Prostate gland (tissue), 2 donors: ENCODE data around the gene ZSWIM6. TPM values are rescaled to one million over a fixed set of nuclear protein-coding genes. Genes with fewer than 3 reads are reported as not detected.

ENCODE experiments used
- DNase-seq: peaks from one replicate; pipeline ENCODE4 v3.0.0-alpha.2; 2019; ENCODE audit warnings: low spot score
- H3K27ac ChIP-seq, 2 donors: fragments of 200-600 bp; sonication (generic); 2 replicates each; pipeline ENCODE4 v1.5.1; 2017 to 2019
- H3K27me3 ChIP-seq: fragments of 200-600 bp; sonication (generic); replicated peaks from 2 replicates; pipeline ENCODE4 v1.5.1; 2019; ENCODE audit not compliant: insufficient read depth
- H3K36me3 ChIP-seq, 2 donors: fragments of 200-600 bp; sonication (generic); 1 replicate in 1 of 2; 2 replicates in 1 of 2; pipeline versions ENCODE4 v1.5.1 to v1.8.1; 2017 to 2019
- H3K4me1 ChIP-seq: fragments of 200-600 bp; sonication (generic); replicated peaks from 2 replicates; pipeline ENCODE4 v1.5.1; 2019
- H3K4me3 ChIP-seq, 2 donors: fragments of 200-600 bp; sonication (generic); 2 replicates each; pipeline ENCODE4 v1.5.1; 2017 to 2019
- H3K9me3 ChIP-seq: fragments of 200-600 bp; sonication (generic); 2 replicates; pipeline ENCODE4 v1.5.1; 2017
- POLR2A ChIP-seq: fragments of 450-650 bp; IDR thresholded peaks from one replicate; pipeline ENCODE4 v1.6.1; 2016; ENCODE audit warnings: antibody characterized with exemption, mild to moderate bottlenecking
- POLR2AphosphoS5 ChIP-seq: sonication (generic); formaldehyde crosslinking; IDR thresholded peaks from one replicate; pipeline ENCODE4 v1.6.1; 2017; ENCODE audit warnings: antibody characterized with exemption
- WGBS: methylation state at CpG from one replicate; pipeline ENCODE4 v1.1.5; 2018; 5-methylcytosine and 5-hydroxymethylcytosine counted together
- intact Hi-C: fragments of 100-400 bp; cut with DNase I; formaldehyde crosslinking; loops from one replicate; pipeline ENCODE4 v1.14.2; 2022
- total RNA-seq, 2 donors: library from RNA; depleted of rRNA; stranded (reverse); fragments of >200 nt; gene quantifications; one replicate each; pipeline ENCODE4 v1.1.0, GENCODE V29; 2016
- TF ChIP-seq, protein P1 (sequence below), 4 experiments: fragments of 200-600 bp in 2 of 4; fragments of 450-650 bp in 2 of 4; sonication (generic) in 2 of 4; IDR thresholded peaks; 1 replicate in 3 of 4; 2 replicates in 1 of 4; pipeline ENCODE4 v1.5.1; 2016 to 2019; ENCODE audit warnings: antibody characterized with exemption in 4 of 4, mild to moderate bottlenecking in 2 of 4, moderate library complexity in 2 of 4

Gene ZSWIM6
- total RNA-seq, 2 donors from 2014 or later, result 8.7 to 13.7 TPM

- intact Hi-C loops, result no loop called here
- 52% methylated on average over 4 of the region's 4 CpGs for WGBS
- Histone ChIP-seq H3K4me1 (peaks cover 6% of the 10 kb centered on the region), H3K27ac (no peak overlapping the region), H3K36me3 (no peaks in the 10 kb centered on the region), H3K9me3 (no peaks in the 10 kb centered on the region), H3K4me3 (no peak overlapping the region), H3K27me3 (no peaks in the 10 kb centered on the region)
- no peak for TF ChIP-seq POLR2AphosphoS5
- TF ChIP-seq, protein P1, sequence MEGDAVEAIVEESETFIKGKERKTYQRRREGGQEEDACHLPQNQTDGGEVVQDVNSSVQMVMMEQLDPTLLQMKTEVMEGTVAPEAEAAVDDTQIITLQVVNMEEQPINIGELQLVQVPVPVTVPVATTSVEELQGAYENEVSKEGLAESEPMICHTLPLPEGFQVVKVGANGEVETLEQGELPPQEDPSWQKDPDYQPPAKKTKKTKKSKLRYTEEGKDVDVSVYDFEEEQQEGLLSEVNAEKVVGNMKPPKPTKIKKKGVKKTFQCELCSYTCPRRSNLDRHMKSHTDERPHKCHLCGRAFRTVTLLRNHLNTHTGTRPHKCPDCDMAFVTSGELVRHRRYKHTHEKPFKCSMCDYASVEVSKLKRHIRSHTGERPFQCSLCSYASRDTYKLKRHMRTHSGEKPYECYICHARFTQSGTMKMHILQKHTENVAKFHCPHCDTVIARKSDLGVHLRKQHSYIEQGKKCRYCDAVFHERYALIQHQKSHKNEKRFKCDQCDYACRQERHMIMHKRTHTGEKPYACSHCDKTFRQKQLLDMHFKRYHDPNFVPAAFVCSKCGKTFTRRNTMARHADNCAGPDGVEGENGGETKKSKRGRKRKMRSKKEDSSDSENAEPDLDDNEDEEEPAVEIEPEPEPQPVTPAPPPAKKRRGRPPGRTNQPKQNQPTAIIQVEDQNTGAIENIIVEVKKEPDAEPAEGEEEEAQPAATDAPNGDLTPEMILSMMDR (IDR thresholded peaks at IDR 0.05), result no peak
- TF ChIP-seq POLR2A, result no peak
- DNase-seq, result no peak
Observed at GRCh38 chr5:61479850-61480614, 148.0 kb downstream of the ZSWIM6 start.

DNA sequence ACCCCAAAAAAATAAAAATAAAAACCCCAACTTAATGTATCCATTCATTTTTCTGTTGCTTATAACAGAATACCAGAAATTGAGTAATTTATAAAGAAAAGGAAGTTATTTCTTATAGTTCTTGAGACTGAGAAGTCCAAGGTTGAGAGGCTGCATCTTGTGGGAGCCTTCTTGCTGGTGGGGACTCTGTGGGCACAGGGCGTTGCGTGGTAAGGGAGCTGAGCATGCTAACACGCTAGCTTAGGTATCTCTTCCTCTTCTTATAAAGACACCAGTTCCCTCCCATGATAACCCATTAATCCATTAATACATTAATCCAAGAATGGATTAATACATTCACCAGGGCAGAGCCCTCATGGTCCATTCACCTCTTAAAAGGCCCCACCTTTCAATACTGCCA is 150.9 kb downstream of the ZSWIM6 start:
- Histone ChIP-seq H3K27me3 (no peaks in the 10 kb centered on the region), H3K4me3 (no peak overlapping the region), H3K4me1 (peaks cover 6% of the 10 kb centered on the region), H3K27ac (no peak overlapping the region), H3K36me3 (no peaks in the 10 kb centered on the region), H3K9me3 (no peaks in the 10 kb centered on the region)
- 85% methylated on average over 3 of the region's 3 CpGs for WGBS
- DNase-seq, result no peak
- intact Hi-C loops, result no loop called here
- TF ChIP-seq, protein P1 (IDR thresholded peaks at IDR 0.05), result no peak
- TF ChIP-seq POLR2AphosphoS5 (no peak), POLR2A (no peak)

DNA sequence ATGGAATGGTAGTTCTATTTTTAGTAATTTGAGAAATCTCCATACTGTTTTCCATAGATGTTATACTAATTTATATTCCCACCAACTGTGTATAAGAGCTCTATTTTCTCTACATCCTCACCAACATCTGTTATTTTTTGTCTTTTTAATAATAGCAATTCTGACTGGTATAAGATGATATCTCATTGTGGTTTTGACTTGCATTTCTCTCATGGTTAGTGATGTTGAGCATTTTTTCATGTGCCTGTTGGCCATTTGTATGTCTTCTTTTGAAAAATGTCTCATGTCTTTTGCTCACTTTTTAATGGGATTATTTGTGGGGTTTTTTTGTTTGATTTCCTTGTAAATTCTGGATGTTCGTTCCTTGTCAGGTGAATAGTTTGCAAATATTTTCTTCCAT is 154.4 kb downstream of the ZSWIM6 start:
- TF ChIP-seq POLR2AphosphoS5 (no peak), POLR2A (no peak)
- TF ChIP-seq, protein P1 (IDR thresholded peaks at IDR 0.05), result no peak
- Histone ChIP-seq H3K4me3 (no peak overlapping the region), H3K36me3 (no peaks in the 10 kb centered on the region), H3K27me3 (no peaks in the 10 kb centered on the region), H3K4me1 (no peaks in the 10 kb centered on the region), H3K27ac (no peak overlapping the region), H3K9me3 (no peaks in the 10 kb centered on the region)
- intact Hi-C loops, result no loop called here
- no peak for DNase-seq
- WGBS, result 56% methylated on average over 1 of the region's 1 CpG

DNA sequence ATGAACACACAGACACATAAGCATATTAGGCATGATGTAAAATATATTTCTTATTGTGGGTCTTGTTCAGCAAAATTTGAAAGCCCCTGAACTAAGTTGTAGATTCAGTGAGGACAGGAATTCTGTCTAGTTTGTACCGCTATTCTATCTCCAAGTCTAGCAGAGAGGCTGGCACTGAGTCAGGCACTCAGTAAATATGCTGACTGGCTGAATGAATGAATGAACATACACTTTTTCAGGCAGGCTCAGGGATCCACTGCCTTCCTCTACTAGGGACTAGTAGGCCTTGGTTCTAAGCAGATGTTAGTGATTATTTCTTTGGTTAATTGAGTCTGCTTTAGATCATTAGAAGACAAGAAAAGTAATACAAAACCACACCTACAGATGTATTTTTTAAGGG is 157.5 kb downstream of the ZSWIM6 start:
- Histone ChIP-seq H3K4me1 (no peaks in the 10 kb centered on the region), H3K9me3 (no peaks in the 10 kb centered on the region), H3K36me3 (no peaks in the 10 kb centered on the region), H3K27me3 (no peaks in the 10 kb centered on the region), H3K4me3 (no peak overlapping the region), H3K27ac (no peak overlapping the region)
- DNase-seq, result no peak
- intact Hi-C loops, result no loop called here
- 94% methylated on average over 1 of the region's 1 CpG for WGBS
- TF ChIP-seq POLR2AphosphoS5 (no peak), POLR2A (no peak)
- TF ChIP-seq, protein P1 (IDR thresholded peaks at IDR 0.05), result no peak

GRCh38 chr5:61491861-61492260 is 159.8 kb downstream of the ZSWIM6 start:
- Histone ChIP-seq H3K4me1 (no peaks in the 10 kb centered on the region), H3K4me3 (no peak overlapping the region), H3K9me3 (no peaks in the 10 kb centered on the region), H3K27me3 (no peaks in the 10 kb centered on the region), H3K36me3 (no peaks in the 10 kb centered on the region), H3K27ac (no peak overlapping the region)
- 89% methylated on average over 1 of the region's 1 CpG for WGBS
- TF ChIP-seq POLR2A (no peak), POLR2AphosphoS5 (no peak)
- TF ChIP-seq, protein P1 (IDR thresholded peaks at IDR 0.05), result no peak
- intact Hi-C loops, result no loop called here
- DNase-seq, result no peak
